HG03039 (cell line): ENCODE results near the gene GFI1B.
A peak's percentile ranks its signal among the peaks of the same experiment; 100 is the strongest.
"Not testable (repeated sequence)": the region's sequence is repeated elsewhere in the genome, so short reads cannot be mapped to it uniquely, and the experiment has no call there.

Experiments
- ATAC-seq: cut with Tn5 transposase; IDR thresholded peaks from one replicate; pipeline ENCODE4 v1.9.1; 2021; ENCODE audit warnings: mild to moderate bottlenecking, moderate library complexity; ENCODE audit not compliant: unreplicated experiment

Gene GFI1B

DNA sequence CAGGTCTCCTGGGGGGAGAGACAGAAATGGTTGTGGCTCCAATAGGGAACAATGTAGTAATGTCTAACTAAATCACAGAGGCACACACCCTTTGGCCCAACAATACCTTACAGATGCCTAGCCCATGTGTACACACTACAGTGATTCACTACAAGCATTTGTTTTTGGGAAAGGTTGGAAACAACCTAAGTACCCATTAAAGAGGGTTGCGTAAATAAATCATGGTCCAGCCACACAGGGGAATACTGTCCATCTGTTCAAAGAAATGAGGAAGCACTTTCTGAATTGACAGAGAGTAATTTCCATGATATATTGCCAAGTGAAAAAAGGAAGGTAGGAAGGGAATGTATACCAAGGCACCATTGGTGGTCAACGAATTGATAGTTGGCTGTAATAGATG lies 30.3 kb downstream of the GFI1B start:
- ATAC-seq, result no peak

DNA sequence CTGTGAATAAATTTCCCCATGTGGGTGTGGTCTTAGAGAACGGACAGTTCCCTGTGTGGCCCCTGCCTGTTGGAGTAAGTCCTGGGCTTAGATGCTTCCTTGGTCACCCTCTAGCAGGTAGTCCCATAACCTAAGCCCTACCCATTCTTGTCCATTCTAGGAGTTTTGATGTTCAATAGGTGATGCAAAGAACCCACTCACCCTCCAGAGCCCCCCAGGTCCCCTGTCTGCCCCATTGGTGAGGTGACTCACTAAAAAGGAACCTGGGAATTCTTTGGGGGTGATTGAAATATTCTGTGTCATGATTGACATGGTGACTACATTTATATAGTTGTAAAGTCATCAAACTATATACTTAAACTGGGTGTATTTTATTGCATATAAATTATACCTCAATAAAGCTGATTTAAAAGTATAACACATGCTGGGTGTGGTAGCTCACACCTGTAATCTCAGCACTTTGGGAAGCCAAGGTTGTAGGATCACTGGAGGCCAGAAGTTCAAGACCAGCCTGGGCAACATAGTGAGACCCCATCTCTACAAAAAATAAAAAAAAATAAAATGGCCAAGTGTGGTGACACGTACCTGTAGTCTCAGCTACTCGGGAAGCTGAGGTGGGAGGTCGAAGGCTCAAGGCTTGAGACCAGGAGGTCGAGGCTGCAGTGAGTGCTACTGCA lies 31.6 kb downstream of the GFI1B start:
- no peak for ATAC-seq

DNA sequence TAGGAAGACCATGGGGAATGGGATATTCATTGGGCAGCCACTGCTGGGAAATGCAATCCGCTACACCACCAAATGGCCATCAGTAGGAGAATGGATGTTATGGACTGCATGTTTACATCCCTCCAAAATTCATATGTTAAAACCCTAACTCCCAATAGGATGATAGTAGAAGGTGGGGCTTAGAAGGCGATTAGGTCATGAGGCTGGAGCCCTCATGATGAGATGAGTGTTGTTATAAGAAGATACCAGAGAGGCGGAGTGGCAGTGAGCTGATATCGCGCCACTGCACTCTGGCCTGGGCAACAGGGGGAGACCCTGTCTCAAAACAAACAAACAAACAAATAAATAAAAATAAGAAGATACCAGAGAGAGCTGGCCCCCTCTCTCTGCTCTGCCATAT lies 36.2 kb downstream of the GFI1B start:
- no peak for ATAC-seq

DNA sequence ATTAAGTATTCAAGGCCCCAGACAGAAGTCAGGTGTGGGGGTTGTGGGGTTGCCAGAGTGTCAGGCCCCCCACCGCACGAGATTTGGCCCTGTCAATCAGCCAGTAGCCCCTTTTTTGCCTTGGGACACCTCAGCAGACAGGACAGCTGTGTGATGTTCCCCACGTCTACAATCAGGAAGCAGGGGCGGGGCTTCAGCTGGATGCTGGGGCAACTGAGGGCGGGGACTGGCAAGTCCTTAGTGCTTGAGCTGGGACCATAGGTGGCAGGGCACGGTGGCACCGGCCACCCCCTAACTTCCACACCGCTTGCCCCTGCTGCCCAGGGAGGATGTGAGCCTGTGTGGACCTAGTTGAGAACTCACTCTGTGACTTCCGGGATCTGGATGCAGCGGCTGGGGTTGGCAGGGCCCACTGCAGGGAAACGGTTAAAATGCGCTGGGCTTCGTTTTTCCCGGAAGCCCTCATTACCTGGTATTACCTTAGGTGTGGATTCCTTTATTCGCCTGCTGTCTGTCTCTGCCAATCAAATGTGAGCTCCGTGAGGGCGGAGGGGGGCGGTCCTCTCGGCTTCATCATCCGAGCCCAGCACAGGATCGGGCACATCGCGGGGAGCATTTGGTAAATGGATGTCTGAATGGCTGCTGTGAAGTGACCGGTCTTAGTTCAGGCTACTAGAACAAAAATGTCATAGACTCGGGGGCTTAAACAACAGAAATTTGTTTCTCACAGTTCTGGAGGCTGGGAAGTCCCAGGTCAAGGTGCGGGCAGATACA lies 44.8 kb downstream of the GFI1B start:
- no peak for ATAC-seq

DNA sequence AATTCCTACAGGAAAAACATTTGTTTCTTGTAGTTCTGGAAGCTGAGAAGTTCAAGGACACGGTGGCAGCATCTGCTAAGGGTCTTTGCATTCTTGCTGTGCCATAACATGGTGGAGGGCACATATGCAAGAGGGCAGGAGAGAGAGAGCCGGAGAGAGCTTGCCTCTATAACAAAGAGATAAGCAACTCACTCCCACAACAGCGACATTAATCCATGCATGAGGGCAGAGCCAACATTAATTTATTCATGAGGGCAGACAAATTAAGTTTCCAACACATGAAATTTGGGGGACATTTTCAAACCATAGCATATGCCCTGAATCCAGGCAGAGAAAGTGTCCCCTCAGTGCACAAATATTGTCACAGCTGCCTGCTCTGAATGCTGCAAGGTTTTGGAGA lies 47.9 kb downstream of the GFI1B start:
- no peak for ATAC-seq

DNA sequence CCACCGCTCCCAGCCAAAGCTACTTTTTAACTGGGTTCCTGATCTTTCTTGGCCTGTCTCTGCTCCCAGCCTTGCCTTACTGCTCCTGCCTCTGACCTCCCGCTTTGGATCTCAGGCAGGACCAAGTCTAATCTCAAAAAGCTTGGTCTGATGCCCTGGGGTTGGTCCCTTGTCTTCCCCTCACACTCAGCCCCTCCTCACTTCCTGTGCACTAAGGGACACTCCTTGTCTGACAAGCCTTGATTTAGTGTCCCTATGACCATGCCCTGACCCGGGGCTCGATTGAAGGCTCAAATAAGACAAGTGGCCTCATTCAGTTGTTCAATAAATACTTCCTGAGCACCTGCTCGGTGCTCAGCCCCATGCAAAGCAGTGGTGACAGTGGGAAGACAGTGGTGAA lies 48.6 kb downstream of the GFI1B start:
- no peak for ATAC-seq

DNA sequence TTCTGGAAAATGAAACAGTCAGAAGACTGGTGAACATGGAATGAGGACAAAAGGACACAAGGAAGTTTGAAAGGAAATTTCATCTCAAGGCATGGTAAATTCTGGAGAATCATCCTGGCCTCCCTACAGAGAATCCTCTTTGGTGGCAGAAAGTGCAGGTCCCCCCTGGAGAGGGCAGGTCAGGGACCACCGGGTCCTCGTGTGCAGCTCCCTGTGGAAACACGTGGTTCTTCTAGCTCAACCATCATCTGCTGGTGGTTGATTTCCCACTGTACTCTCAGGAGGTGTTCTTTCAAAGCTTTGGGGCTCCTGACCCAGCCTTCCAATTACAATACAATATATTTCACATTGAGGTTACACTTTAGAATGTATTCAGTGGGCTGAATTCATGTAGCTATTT lies 49.7 kb downstream of the GFI1B start:
- ATAC-seq, result no peak

DNA sequence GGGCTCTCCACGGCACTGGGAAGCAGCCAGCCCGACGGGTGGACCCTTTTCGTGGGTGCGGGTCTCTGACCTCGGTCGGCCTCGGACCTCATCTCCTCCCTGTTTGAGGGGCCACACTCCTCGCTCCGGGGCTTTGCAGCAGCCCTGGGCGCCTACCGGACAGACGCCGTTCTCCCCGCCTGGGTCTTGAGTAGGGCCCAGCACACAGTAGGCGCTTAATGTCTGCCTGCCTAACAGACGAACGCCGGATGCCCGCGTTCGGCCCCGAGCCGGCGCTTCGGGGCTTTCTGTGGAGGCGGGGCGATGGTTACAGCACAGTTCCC lies 51.5 kb downstream of the GFI1B start:
- ATAC-seq, result no peak

DNA sequence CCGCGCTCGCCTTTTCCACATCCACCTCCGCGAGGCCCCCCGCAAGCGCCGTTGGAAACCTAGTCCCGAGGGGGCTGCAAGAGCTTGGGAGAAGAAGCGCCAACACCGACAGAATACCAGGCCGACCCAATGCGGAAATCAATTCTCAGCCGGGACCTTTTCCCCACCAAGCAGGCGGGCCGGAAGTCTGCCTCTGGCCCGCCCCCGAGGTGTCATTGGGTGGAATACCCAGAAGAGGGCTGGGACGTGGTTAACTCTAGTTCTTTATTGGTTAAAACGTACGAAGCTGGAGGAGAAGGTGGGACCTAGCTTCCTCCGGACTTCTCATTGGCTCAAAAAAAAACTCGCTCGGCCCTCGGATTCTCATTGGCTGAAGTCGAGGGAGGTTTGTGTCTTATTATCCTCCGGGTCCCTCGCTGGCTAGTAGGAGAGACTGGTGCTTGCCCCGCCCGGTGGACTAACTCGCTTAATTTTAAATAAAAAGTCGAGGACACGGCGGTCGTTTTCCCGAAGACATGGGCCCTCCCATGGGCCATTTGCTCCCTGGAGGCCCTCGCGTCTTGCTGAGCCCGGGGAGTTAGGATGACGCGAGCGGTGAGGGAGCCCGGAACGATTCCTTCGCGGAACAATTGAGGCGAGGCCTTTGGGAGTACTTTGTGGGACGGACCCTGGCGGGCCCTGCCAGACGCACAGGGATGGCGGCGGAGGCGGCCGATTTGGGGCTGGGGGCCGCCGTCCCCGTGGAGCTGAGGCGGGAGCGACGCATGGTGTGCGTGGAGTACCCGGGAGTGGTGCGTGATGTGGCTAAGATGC lies 52.0 kb downstream of the GFI1B start, which contains the start of gene GTF3C5:
Gene GTF3C5, plus strand, starts transcription at position 681 of the 813 bp plus-strand sequence. Its CDS starts 15 bp downstream, at position 696.
- ATAC-seq, result peak; percentile 91

DNA sequence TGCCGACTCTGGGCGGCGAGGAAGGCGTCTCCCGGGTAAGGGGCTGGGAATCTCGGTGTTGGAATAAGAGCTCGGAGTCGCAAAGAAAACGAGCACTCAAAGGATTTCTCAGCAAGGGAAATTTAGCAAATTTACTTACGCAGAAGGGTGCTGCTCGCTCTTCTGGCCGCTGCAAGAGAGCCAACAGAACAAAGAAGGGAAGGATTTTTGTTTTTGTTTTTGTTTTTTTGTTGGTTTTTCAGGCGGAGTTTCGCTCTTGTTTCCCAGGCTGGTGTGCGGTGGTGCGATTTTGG lies 52.6 kb downstream of the GFI1B start:
- ATAC-seq, result no peak

DNA sequence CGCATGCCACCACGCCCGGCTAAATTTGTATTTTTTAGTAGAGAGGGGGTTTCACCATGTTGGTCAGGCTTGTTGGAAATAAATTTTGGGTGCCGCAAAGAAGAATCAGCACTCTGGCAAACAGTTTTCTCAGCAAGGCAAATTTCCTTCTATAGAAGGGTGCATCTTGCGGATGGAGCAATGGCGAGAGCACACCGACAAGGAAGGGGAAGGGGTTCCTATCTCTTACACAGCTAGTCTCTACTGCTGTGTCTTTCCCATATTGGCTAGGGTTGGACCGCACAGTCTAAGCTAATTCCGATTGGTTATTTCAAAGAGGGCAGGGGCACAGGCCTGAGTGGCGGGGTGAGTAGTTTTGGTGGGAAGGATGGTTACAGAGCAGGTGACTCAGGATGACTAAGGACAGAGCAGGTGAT lies 53.0 kb downstream of the GFI1B start:
- ATAC-seq, result no peak

DNA sequence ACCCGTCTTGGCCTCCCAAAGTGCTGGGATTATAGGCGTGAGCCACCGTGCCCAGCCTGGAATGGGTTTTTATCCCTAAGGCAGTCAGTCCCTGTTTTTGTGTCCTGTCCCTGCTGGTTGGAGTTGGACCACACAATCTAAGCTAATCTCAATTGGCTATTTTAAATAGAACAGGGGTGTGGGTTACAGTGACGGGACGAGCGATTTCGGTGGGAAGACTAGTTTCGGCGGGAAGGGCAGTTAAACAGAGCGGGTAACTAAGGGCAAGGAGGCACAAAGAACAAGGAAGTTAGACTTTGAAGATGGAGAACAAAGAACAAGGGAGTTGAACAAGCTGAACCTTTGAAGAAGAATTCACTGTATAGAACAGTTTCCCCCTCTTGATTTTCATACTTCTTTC lies 53.7 kb downstream of the GFI1B start:
- no peak for ATAC-seq

DNA sequence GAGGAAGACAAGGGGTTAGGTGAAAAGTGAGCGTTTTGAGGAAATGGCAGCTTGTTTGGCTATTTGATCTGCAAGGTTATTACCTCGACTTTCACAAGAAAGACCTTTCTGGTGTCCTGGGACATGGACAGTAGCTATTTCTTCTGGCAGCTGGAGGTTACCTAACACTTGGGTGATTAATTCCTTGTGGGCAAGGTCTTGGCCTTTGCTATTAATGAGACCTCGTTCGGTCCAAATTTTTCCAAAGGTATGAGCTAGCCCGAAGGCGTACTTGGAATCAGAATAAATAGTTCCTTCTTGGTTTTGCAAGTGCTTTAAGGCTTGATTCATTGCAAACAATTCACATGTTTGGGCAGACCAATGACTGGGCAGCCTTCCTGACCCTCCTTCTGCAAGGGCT lies 57.2 kb downstream of the GFI1B start:
- ATAC-seq, result no peak

DNA sequence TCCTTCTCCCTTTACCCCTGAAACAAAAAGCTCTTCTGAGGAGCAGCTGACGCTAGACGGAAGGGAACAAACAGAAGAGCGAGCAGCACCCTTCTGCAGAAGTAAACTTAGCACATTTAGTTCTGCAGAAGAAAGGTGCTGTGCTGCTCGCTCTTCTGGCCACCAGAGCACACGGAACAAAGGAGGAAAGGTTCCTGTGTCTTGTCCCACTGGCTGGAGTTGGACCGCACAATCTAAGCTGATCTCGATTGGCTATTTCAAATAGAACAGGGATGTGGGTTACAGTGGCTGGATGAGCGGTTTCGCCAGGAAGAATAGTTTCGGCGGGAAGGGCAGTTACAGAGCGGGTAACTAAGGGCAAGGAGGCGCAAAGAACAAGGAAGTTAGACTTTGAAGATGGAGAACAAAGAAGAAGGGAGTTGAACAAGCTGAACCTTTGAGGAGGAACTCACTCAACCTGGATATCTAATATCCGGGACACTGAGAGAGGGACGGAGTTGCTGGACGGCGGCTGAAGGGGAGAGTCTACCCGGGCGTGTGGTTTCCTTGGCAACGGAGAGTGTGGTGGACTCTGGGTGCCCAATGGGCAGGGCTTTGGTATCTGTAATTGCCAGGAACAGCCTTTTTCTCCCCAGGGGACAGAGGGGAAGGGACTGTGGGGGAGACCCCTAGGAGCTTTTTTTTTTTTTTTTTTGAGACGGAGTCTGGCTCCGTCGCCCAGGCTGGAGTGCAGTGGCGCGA lies 59.5 kb downstream of the GFI1B start:
- ATAC-seq, result no peak

DNA sequence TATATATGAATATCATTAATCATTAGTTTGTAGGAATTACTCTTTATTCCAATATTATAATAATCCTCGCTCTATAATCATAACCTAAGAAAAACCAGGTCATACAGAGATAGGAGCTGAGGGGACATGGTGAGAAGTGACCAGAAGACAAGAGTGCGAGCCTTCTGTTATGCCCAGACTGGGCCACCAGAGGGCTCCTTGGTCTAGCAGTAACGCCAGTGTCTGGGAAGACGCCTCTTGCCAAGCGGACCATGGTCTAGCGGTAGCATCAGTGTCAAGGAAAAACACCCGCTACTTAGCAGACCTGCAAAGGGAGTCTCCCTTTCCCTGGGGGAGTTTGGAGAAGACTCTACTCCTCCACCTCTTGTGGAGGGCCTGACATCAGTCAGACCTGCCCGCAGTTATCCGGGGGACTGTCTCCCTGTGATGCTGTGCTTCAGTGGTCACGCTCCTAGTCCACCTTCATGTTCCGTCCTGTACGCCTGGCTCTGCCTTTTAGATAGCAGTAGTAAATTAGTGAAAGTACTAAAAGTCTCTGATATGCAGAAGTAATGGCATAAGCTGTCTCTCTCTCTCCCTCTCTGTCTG lies 62.5 kb downstream of the GFI1B start:
- ATAC-seq, result not testable (repeated sequence)
